COLO668 (cell line): ENCODE measurements around the gene TCL1A.

Experiments
- DNase-seq: peaks from one replicate; lab custom pipeline; 2025; ENCODE audit not compliant: unreplicated experiment; lab: John Stamatoyannopoulos, UW

TCL1A gene

GRCh38 chr14:95679148-95679815 lies 34.6 kb downstream of the TCL1A start:
- DNase-seq, result peak; percentile 41

GRCh38 chr14:95677179-95677835 lies 36.6 kb downstream of the TCL1A start:
- DNase-seq, result no peak

DNA sequence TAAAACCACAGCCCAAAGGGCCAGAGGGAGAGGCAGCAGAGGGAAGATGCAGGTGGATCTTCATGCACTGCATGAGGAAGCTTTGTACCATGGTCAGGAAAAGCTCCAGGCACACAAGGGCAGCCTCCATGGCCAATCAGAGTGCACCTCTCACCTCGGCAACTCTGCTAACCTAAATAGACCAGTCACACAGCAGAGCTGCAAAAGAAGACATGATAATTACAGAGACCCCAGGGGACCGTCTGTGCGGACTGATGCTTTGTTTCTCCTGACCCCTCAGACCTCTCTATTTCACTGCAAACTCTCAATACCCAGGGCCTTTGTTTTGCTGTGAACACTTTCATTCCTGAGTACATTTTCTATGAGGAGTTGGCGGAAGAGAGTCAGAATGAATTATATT lies 38.4 kb downstream of the TCL1A start:
- no peak for DNase-seq

- no peak for DNase-seq
These were observed 39.3 kb downstream of the TCL1A start for GRCh38 chr14:95674613-95675012.

DNA sequence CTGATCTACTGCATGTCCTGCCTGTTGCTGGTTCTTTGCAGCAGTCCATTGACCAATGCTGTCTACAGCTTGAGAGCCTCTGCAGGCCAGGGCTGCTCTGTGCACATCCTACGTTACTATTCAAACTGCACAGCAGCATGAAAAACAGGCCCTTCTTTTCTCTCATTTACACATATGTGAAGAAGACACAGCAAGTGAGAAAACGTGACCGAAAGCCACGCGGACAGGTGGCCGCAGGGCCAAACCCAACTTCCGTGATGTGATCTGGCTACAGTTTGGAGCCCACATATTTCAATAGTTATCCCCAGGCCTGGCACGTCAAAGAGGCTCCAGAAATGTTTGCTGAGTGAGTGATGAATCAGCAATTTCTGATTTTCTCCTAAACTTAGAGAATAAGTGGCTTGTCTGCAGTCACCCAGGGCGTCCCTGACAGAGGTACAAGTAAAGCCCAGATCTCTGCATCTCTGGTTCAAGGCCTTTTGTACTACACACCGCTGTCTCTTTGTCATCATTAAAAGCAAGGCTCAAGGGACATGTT lies 45.6 kb downstream of the TCL1A start:
- no peak for DNase-seq

- DNase-seq, result peak; percentile 91
These were observed 46.7 kb downstream of the TCL1A start for GRCh38 chr14:95667249-95667693.

DNA sequence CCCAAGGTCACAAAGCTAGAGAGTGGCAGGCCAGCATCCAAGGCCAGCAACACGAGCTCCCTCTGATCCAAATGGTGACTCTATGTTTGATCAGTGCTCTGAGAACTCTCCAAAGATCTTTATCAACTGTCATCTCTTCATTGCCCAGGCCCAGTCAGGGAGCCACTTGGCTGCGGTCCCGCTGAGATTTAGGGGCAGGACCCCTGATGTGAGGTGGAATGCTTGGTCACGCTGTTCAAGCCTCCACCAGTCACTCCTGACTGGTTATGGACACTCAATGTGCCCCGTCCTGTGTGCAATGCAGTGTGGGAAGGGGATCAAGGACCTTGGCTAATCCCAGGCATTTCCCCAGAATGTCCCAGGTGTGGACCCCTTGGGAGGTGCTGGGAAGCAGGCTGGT lies 47.5 kb downstream of the TCL1A start:
- no peak for DNase-seq

- peak; percentile 44 for DNase-seq
These were observed 48.4 kb downstream of the TCL1A start for GRCh38 chr14:95665530-95665929.

DNA sequence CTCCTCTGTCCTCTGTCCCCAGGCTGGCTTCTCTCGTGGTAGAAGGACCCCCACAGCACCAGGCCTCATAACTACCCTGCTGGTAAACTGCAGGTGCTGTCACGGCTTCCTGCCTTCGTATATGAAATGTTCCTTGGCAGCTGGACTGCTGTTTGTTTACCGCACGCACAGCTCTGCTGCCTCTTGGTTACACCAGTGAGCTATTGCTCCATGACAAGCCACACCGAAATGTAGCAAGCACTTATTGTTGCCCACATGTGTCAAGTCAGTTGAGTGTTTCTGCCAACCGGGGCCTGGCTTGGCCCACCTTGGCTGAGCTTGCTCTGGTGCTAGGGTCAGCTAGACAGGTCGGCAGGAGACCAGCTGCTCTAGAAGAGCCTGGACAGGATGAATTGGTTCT lies 49.4 kb downstream of the TCL1A start:
- DNase-seq, result peak; percentile 87

- peak; percentile 50 for DNase-seq
These were observed 49.9 kb downstream of the TCL1A start for GRCh38 chr14:95664066-95664465.

- no peak for DNase-seq
These were observed 50.6 kb downstream of the TCL1A start for GRCh38 chr14:95663226-95663797.

GRCh38 chr14:95662376-95663186 lies 51.3 kb downstream of the TCL1A start:
- DNase-seq, result no peak

- no peak for DNase-seq
These were observed 53.0 kb downstream of the TCL1A start for GRCh38 chr14:95660651-95661515.

DNA sequence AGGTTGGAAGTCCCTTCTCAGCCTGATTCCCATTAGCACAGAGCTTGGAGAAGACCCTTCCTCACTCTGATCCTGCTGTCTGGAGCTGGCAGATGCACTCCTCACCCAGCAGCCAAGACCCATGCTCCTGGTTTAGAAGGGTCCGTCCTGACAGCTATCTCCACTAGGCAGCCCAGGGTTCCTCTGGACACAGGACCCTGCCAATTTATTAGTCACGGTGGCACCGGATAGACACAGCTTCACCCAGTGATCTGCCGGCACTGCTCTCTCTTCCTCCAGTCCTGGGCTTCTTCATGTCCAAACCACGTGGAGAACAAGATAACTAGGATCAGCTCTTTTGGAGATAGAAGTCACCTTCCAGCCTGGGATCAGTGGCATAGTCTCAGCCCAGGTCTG lies 53.9 kb downstream of the TCL1A start:
- DNase-seq, result no peak
